A673 (cell line): ENCODE results near the gene VPS13D. TPM values are rescaled to one million over a fixed set of nuclear protein-coding genes. Genes with fewer than 3 reads are reported as not detected.

Experiments
- BruUV-seq: library from RNA; stranded (reverse); fragments of 400-500 nt; replicated peaks from 2 replicates; lab custom pipeline; 2021; lab: Mats Ljungman, UMichigan
- CTCF ChIA-PET: fragments of 300-600 bp; sonication (Branson Sonifier 250); formaldehyde crosslinking; loops from one replicate; lab custom pipeline; 2022; ENCODE audit warnings: antibody characterized with exemption; lab: Charles Lee
- POLR2A ChIA-PET: fragments of 300-600 bp; sonication (Branson Sonifier 250); formaldehyde crosslinking; loops from one replicate; lab custom pipeline; 2022; ENCODE audit warnings: antibody characterized with exemption; ENCODE audit not compliant: low non-redundant PET; lab: Charles Lee
- DNase-seq: peaks from one replicate; pipeline ENCODE4 v3.0.0-alpha.2; 2015; ENCODE audit warnings: low spot score
- H3K27ac ChIP-seq: fragments of 200-600 bp; sonication (generic); 2 replicates; pipeline ENCODE4 v1.5.1; 2016; ENCODE audit warnings: mixed run types, low read depth, mild to moderate bottlenecking, mixed read lengths, antibody characterized with exemption, low read length; ENCODE audit not compliant: poor library complexity, severe bottlenecking
- H3K27me3 ChIP-seq: fragments of 200-600 bp; sonication (generic); replicated peaks from 2 replicates; pipeline ENCODE4 v1.6.1; 2017; ENCODE audit warnings: mixed run types, low read depth, mild to moderate bottlenecking, mixed read lengths, antibody characterized with exemption, low read length; ENCODE audit not compliant: insufficient read depth, poor library complexity
- H3K36me3 ChIP-seq: fragments of 200-600 bp; sonication (generic); 2 replicates; pipeline ENCODE4 v1.6.1; 2016; ENCODE audit warnings: mixed run types, mild to moderate bottlenecking, mixed read lengths, antibody characterized with exemption, low read length; ENCODE audit not compliant: insufficient read depth, poor library complexity, severe bottlenecking
- H3K4me1 ChIP-seq: fragments of 200-600 bp; sonication (generic); 2 replicates; pipeline ENCODE4 v1.6.1; 2017; ENCODE audit warnings: mixed run types, mild to moderate bottlenecking, mixed read lengths, antibody characterized with exemption, low read length; ENCODE audit not compliant: insufficient read depth, poor library complexity, severe bottlenecking
- H3K4me3 ChIP-seq: fragments of 200-600 bp; sonication (generic); 2 replicates; pipeline ENCODE4 v1.5.1; 2016; ENCODE audit warnings: low read depth, mixed run types, mild to moderate bottlenecking, mixed read lengths, low read length; ENCODE audit not compliant: poor library complexity, severe bottlenecking
- H3K9me3 ChIP-seq: fragments of 200-600 bp; sonication (generic); 2 replicates; pipeline ENCODE4 v1.6.1; 2016; ENCODE audit warnings: mixed run types, low read depth, mild to moderate bottlenecking, mixed read lengths, antibody characterized with exemption, low read length; ENCODE audit not compliant: poor library complexity, severe bottlenecking
- EZH2 ChIP-seq: fragments of 200-600 bp; sonication (generic); IDR thresholded peaks from 2 replicates; pipeline ENCODE4 v1.6.1; 2017; ENCODE audit warnings: borderline replicate concordance, low read depth, mild to moderate bottlenecking, mixed read lengths, antibody characterized with exemption, low read length; ENCODE audit not compliant: poor library complexity, severe bottlenecking
- intact Hi-C: fragments of 100-400 bp; cut with micrococcal nuclease; formaldehyde crosslinking; loops from one replicate; pipeline ENCODE4 v1.10.0; 2022; ENCODE audit not compliant: unreplicated experiment
- total RNA-seq: library from RNA; stranded (reverse); gene quantifications from 2 replicates; pipeline ENCODE4 v1.2.3, GENCODE V29; 2021
- TF ChIP-seq, protein P1 (sequence below): fragments of 300-800, 200-600 bp; sonication (generic); conservative IDR thresholded peaks from 2 replicates; pipeline ENCODE4 v1.5.1; 2017; ENCODE audit warnings: low read depth, mild to moderate bottlenecking, antibody characterized with exemption, low read length, moderate library complexity, mixed read lengths

The VPS13D gene
- total RNA-seq, 1 experiment from 2014 or later: 32.5 TPM

DNA sequence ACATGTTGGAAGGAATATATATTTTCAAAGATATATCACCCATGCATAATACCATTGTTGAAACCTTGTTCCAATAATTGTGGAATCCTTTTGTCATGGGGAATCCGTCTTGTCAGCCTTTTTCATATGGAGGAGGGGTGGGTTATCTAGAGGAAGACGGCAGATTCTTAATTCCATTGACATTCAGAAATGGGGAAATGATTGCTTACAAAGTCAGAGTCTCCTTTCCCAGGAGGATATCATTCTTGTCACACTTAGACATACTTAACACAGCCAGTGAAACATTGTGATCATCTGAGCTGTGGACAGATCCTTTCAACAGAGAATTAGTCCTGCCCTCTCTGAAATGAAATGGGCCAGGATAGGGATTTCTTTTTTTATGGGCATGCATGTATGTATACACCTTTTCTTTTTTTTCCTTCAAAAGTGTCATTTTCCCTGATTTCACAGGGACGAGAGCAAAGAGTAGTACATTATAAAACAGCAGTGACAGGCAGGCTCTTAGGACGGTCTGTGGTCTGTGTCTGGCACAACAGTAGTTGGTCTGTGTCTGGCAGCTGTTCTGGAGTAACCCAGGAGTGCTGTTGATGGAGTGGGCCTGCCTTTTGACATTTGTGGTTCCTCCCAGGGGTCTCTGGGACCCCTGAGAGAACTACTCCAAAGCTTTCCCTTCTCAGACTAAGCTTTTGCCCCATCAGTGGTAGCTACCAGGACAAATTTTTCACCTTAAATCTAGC, 50.1 kb downstream of the VPS13D start:
- no TSS peak for BruUV-seq
- no peak overlapping the region for H3K27ac ChIP-seq
- POLR2A ChIA-PET: interaction anchor here (0.6 kb wide), 1 partner anchor 301 kb away, joined by 14 read pairs; no protein-coding TSS in a partner anchor

GRCh38 chr1:12282142-12282541, 52.3 kb downstream of the VPS13D start:
- Histone ChIP-seq H3K36me3 (peaks cover 12% of the 10 kb centered on the region), H3K27me3 (no peaks in the 10 kb centered on the region), H3K27ac (no peak overlapping the region), H3K4me3 (no peak overlapping the region), H3K4me1 (no peaks in the 10 kb centered on the region), H3K9me3 (no peaks in the 10 kb centered on the region)
- intact Hi-C loops: no loop called here
- ChIA-PET POLR2A (no interaction called here), CTCF (no interaction called here)
- TF ChIP-seq, protein P1, sequence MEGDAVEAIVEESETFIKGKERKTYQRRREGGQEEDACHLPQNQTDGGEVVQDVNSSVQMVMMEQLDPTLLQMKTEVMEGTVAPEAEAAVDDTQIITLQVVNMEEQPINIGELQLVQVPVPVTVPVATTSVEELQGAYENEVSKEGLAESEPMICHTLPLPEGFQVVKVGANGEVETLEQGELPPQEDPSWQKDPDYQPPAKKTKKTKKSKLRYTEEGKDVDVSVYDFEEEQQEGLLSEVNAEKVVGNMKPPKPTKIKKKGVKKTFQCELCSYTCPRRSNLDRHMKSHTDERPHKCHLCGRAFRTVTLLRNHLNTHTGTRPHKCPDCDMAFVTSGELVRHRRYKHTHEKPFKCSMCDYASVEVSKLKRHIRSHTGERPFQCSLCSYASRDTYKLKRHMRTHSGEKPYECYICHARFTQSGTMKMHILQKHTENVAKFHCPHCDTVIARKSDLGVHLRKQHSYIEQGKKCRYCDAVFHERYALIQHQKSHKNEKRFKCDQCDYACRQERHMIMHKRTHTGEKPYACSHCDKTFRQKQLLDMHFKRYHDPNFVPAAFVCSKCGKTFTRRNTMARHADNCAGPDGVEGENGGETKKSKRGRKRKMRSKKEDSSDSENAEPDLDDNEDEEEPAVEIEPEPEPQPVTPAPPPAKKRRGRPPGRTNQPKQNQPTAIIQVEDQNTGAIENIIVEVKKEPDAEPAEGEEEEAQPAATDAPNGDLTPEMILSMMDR: no peak
- TF ChIP-seq EZH2: no peak
- BruUV-seq: no TSS peak
- no peak for DNase-seq

More for the DNA sequence above, 50.1 kb downstream of the VPS13D start:
- Histone ChIP-seq H3K36me3 (peaks cover 28% of the 10 kb centered on the region), H3K4me1 (no peaks in the 10 kb centered on the region), H3K4me3 (no peak overlapping the region), H3K9me3 (no peaks in the 10 kb centered on the region), H3K27me3 (no peaks in the 10 kb centered on the region)
- TF ChIP-seq, protein P1: no peak
- TF ChIP-seq EZH2: no peak
- DNase-seq: no peak
- intact Hi-C loops: loop anchor here (10.0 kb wide), 1 partner anchor 335 kb away; the partner anchor contains the start of gene DHRS3
- CTCF ChIA-PET: interaction anchor here (0.6 kb wide), 1 partner anchor 128 kb away, joined by 4 read pairs; no protein-coding TSS in a partner anchor

DNA sequence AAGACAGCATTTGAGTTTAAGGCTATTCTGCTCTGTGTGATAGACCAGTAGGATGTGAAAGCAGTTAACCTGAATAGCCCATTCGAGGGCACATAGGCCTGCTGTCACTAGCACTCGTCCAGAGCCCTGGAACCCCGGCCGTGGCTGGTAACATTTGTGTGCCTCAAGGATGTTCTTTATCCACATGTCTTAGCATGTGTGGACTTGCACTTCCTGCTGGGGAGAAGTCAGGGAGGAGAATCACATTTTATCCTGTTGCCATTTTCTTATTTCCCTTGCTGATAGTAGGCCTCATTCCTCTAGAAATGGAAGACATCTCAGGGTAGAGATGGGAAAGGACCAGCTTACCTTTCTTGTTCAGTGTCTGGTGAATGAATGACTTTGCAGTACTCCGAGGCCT, 54.7 kb downstream of the VPS13D start:
- H3K27ac ChIP-seq: no peak overlapping the region
- H3K27me3 ChIP-seq: no peaks in the 10 kb centered on the region
- no peaks in the 10 kb centered on the region for H3K9me3 ChIP-seq
- CTCF ChIA-PET: no interaction called here
- TF ChIP-seq EZH2: no peak
- TF ChIP-seq, protein P1: no peak
- DNase-seq: no peak
- intact Hi-C loops: no loop called here
- BruUV-seq: no TSS peak
- POLR2A ChIA-PET: no interaction called here
- no peaks in the 10 kb centered on the region for H3K36me3 ChIP-seq
- H3K4me1 ChIP-seq: no peaks in the 10 kb centered on the region
- H3K4me3 ChIP-seq: no peak overlapping the region
